MM.1S (cell line): ENCODE results near the gene GCN1.

Experiments
- CTCF ChIP-seq: fragments of 300-600 bp; sonication (generic); IDR thresholded peaks from 2 replicates; pipeline ENCODE4 v1.5.1; 2016; ENCODE audit warnings: antibody characterized with exemption, low read length, mixed read lengths
- EZH2 ChIP-seq: fragments of 300-600 bp; sonication (generic); optimal IDR thresholded peaks from 2 replicates; pipeline ENCODE3; 2017; ENCODE audit warnings: low read depth, mild to moderate bottlenecking, antibody characterized with exemption, low read length, mixed read lengths
- EZH2phosphoT487 ChIP-seq: fragments of 300-600 bp; sonication (generic); IDR thresholded peaks from 2 replicates; pipeline ENCODE4 v1.6.1; 2018; ENCODE audit warnings: antibody characterized with exemption, low read length

GRCh38 chr12:120131116-120131515 lies 63.4 kb downstream of the GCN1 start:
- TF ChIP-seq EZH2, result no peak
- no peak for TF ChIP-seq CTCF
- no peak for TF ChIP-seq EZH2phosphoT487
